Mesothelial cell of epicardium (in vitro differentiated cells): Measurements from ENCODE around the gene APH1B. TPM values are rescaled to one million over a fixed set of nuclear protein-coding genes. Genes with fewer than 3 reads are reported as not detected.

Source experiments
- DNase-seq, 2 experiments: peaks; one replicate each; pipeline ENCODE4 v3.0.0; 2021; ENCODE audit warnings: low spot score in 2 of 2; ENCODE audit not compliant: unreplicated experiment in 2 of 2
- H3K27ac Mint-ChIP-seq: 2 replicates; pipeline ENCODE4 v1.8.0; 2021; ENCODE audit warnings: mixed read lengths
- H3K27me3 Mint-ChIP-seq: 2 replicates; pipeline ENCODE4 v1.8.0; 2021; ENCODE audit warnings: low read depth, mixed read lengths
- H3K36me3 Mint-ChIP-seq: 2 replicates; pipeline ENCODE4 v1.8.0; 2021; ENCODE audit warnings: mixed read lengths
- H3K4me1 Mint-ChIP-seq: 2 replicates; pipeline ENCODE4 v1.8.0; 2021; ENCODE audit warnings: mixed read lengths
- H3K4me3 Mint-ChIP-seq: 2 replicates; pipeline ENCODE4 v1.8.0; 2021; ENCODE audit warnings: mild to moderate bottlenecking, moderate library complexity, mixed read lengths
- H3K9me3 Mint-ChIP-seq: 2 replicates; pipeline ENCODE4 v1.8.0; 2021; ENCODE audit warnings: mixed read lengths
- total RNA-seq: library from RNA; stranded (reverse); gene quantifications from 3 replicates; pipeline ENCODE4 v1.2.1, GENCODE V29; 2021
- TF ChIP-seq, protein P1 (sequence below): fragments of 200-600 bp; sonication (generic); IDR thresholded peaks from one replicate; pipeline ENCODE4 v1.5.0; 2021; ENCODE audit warnings: antibody characterized with exemption; ENCODE audit not compliant: unreplicated experiment

APH1B gene
- total RNA-seq, 1 donor from 2014 or later: 21.9 TPM

DNA sequence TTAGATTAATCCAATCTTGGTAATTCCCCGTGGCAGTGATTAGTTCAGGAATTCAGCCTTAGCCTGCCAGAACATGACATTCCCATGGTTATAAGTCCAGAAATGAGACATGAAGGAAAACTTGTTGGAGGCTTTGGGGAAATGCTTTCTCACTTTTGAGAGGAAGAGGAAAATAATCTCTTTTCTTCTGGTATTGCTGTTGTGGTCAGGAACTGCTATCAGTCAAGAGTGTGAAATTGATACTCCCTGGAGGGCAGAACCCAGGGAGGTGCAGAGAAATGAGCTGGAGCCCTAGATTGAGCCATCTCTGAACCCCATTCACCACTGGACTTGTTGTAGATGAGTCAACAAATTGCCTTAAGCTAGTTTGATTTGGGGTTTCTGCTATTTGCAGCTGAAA lies 38.6 kb upstream of the APH1B start:
- peaks cover 22% of the 10 kb centered on the region for H3K9me3 Mint-ChIP-seq
- peaks cover 11% of the 10 kb centered on the region for H3K4me1 Mint-ChIP-seq
- DNase-seq: no peak
- no peaks in the 10 kb centered on the region for H3K27me3 Mint-ChIP-seq
- H3K27ac Mint-ChIP-seq: no peak overlapping the region
- TF ChIP-seq, protein P1, sequence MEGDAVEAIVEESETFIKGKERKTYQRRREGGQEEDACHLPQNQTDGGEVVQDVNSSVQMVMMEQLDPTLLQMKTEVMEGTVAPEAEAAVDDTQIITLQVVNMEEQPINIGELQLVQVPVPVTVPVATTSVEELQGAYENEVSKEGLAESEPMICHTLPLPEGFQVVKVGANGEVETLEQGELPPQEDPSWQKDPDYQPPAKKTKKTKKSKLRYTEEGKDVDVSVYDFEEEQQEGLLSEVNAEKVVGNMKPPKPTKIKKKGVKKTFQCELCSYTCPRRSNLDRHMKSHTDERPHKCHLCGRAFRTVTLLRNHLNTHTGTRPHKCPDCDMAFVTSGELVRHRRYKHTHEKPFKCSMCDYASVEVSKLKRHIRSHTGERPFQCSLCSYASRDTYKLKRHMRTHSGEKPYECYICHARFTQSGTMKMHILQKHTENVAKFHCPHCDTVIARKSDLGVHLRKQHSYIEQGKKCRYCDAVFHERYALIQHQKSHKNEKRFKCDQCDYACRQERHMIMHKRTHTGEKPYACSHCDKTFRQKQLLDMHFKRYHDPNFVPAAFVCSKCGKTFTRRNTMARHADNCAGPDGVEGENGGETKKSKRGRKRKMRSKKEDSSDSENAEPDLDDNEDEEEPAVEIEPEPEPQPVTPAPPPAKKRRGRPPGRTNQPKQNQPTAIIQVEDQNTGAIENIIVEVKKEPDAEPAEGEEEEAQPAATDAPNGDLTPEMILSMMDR: no peak
- peaks cover 13% of the 10 kb centered on the region for H3K36me3 Mint-ChIP-seq
- H3K4me3 Mint-ChIP-seq: no peak overlapping the region

DNA sequence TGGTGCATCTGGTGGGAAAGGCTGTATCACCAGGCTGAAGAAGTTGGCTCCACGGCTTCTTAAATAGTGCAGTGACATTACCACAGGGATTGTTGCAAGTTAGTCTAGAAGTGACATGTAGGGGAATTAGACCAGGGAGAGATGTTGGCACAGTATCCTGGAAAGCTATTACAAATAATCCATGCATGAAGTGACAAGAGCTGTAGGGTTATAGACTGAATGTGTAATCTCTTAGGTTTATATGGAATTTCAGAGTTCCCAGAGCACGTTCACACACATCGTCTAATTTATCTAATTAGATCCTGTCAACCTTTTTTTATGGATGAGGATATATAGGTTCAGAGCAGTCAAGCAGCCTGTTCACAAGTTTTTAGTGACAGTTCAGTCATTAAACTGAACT lies 37.3 kb upstream of the APH1B start:
- no peak for DNase-seq
- H3K27me3 Mint-ChIP-seq: no peaks in the 10 kb centered on the region

DNA sequence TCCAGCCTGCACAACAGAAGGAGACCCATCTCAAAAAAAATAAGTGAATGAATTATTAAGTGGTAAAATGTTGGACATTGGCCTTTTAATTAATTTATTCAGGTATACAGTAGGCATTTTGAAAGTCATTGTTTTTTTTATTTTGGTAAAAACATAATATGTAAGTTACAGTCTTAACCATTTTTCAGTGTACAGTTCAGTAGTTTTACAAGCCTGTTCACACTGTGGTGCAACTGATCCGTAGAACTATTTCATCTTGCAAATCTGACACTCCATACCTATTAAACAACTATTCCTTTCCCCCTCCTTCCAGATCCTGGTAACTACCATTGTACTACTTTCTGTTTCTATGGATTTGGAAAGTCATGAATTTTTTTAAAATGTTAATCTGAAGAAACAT lies 36.1 kb upstream of the APH1B start:
- TF ChIP-seq, protein P1: no peak
- peaks cover 22% of the 10 kb centered on the region for H3K9me3 Mint-ChIP-seq
- H3K4me3 Mint-ChIP-seq: no peak overlapping the region
- H3K27me3 Mint-ChIP-seq: no peaks in the 10 kb centered on the region
- H3K27ac Mint-ChIP-seq: no peak overlapping the region
- DNase-seq: no peak
- H3K36me3 Mint-ChIP-seq: peaks cover 21% of the 10 kb centered on the region
- H3K4me1 Mint-ChIP-seq: peaks cover 3% of the 10 kb centered on the region

More for the DNA sequence above, 37.3 kb upstream of the APH1B start:
- H3K9me3 Mint-ChIP-seq: peaks cover 22% of the 10 kb centered on the region
- peaks cover 18% of the 10 kb centered on the region for H3K36me3 Mint-ChIP-seq
- peaks cover 3% of the 10 kb centered on the region for H3K4me1 Mint-ChIP-seq
- no peak overlapping the region for H3K4me3 Mint-ChIP-seq
- TF ChIP-seq, protein P1: no peak
- H3K27ac Mint-ChIP-seq: no peak overlapping the region

DNA sequence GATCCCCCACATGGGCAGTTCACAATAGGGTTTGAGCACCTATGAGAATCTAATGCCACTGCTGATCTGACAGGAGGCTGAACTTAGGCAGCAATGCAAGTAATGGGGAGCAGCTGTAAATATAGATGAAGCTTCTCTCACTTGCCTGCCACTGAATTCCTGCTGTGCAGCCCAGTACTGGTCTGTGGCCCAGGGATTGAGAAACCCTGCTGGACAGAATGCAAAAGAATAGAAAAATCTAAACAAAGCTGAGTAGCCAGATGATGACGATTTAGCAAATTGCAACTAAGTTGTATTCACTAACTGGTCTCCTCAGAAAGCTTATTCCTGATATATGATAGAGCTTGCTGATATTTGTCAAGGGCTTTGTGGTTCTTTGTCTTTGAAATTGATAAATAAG lies 34.3 kb upstream of the APH1B start:
- TF ChIP-seq, protein P1: no peak
- peaks cover 12% of the 10 kb centered on the region for H3K9me3 Mint-ChIP-seq
- no peak overlapping the region for H3K4me3 Mint-ChIP-seq
- H3K27ac Mint-ChIP-seq: no peak overlapping the region
- DNase-seq: no peak
- no peaks in the 10 kb centered on the region for H3K27me3 Mint-ChIP-seq
- peaks cover 3% of the 10 kb centered on the region for H3K4me1 Mint-ChIP-seq
- peaks cover 24% of the 10 kb centered on the region for H3K36me3 Mint-ChIP-seq

DNA sequence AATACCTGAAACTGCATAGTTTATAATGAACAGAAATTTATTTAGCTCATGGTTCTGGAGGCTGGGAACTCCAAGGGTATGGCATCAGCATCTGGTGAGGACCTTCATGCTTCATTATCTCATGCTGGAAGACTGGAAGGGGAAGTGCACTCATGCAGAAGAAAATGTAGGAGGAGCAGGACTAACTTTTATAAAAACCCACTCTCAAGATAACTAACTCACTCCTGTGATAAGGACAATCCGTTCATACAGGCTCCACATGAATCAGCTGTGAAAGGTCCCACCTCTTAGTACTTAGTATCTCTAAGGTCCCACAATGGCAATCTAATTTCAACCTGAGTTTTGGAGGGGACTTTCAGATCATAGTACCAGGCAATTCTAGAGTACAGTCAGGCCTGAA lies 33.6 kb upstream of the APH1B start:
- H3K27ac Mint-ChIP-seq: no peak overlapping the region
- DNase-seq: no peak
- H3K9me3 Mint-ChIP-seq: peaks cover 12% of the 10 kb centered on the region
- peaks cover 24% of the 10 kb centered on the region for H3K36me3 Mint-ChIP-seq
- H3K4me3 Mint-ChIP-seq: no peak overlapping the region
- H3K4me1 Mint-ChIP-seq: peaks cover 2% of the 10 kb centered on the region
- H3K27me3 Mint-ChIP-seq: no peaks in the 10 kb centered on the region
- TF ChIP-seq, protein P1: no peak

DNA sequence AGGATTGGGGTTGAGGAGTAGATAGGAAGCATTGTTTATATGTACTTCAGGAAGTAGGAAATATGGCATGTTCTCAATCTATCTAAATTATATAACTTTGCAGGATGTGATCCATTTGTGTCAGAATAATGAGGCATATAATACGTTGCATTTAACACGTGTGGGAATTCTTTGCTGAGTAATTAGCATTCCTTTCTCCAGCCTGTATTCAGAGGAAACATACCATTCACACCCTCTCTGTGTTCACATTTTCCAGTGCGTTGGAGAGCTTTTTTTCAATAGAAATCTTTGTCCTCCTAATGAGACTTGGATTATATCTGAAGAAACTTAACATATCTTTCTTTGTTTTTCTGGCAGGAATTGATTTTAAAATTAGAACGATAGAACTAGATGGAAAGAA lies 33.0 kb upstream of the APH1B start:
- Mint-ChIP-seq H3K27me3 (no peaks in the 10 kb centered on the region), H3K4me3 (no peak overlapping the region), H3K27ac (no peak overlapping the region), H3K4me1 (no peaks in the 10 kb centered on the region), H3K36me3 (peaks cover 27% of the 10 kb centered on the region), H3K9me3 (peaks cover 12% of the 10 kb centered on the region)
- no peak for DNase-seq
- TF ChIP-seq, protein P1: no peak
